Renal pelvis (tissue), 12 donors: ENCODE data around the gene TNFRSF6B. TPM values are rescaled to one million over a fixed set of nuclear protein-coding genes. Genes with fewer than 3 reads are reported as not detected.
"Not testable (repeated sequence)": the region's sequence is repeated elsewhere in the genome, so short reads cannot be mapped to it uniquely, and the experiment has no call there.

Experiments
- DNase-seq: peaks from one replicate; pipeline ENCODE4 v3.0.0-alpha.2; 2013
- long read RNA-seq, 16 experiments: transcript quantifications; one replicate each; lab custom pipeline, GENCODE V29; 2026
- polyA plus RNA-seq, 3 donors: library from polyadenylated mRNA; unstranded; fragments of 120-200 nt; gene quantifications; one replicate each; pipeline ENCODE4 v1.2.1, GENCODE V29; 2013; ENCODE audit not compliant: insufficient read length in 3 of 3

Gene TNFRSF6B, protein sequence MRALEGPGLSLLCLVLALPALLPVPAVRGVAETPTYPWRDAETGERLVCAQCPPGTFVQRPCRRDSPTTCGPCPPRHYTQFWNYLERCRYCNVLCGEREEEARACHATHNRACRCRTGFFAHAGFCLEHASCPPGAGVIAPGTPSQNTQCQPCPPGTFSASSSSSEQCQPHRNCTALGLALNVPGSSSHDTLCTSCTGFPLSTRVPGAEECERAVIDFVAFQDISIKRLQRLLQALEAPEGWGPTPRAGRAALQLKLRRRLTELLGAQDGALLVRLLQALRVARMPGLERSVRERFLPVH
- 1 to 10 TPM; 2.8 to 2.9 (median 2.8) TPM for polyA plus RNA-seq
- long read RNA-seq, donor 1, partial matches to known transcripts, result 0 of 1 reads
- long read RNA-seq, donor 1, other reads (novel, unspliced or antisense), result 0 of 1 reads
- long read RNA-seq, donor 2, partial matches to known transcripts, result 0 of 3 reads
- long read RNA-seq, donor 2, other reads (novel, unspliced or antisense), result 0 of 3 reads
- long read RNA-seq, donor 3, result 0 reads
- long read RNA-seq, donor 4, result 0 reads
- long read RNA-seq, donor 5, partial matches to known transcripts, result 0 of 2 reads
- long read RNA-seq, donor 5, other reads (novel, unspliced or antisense), result 0 of 2 reads
- long read RNA-seq, donor 6, partial matches to known transcripts, result 0 of 1 reads
- long read RNA-seq, donor 6, other reads (novel, unspliced or antisense), result 0 of 1 reads
- long read RNA-seq, donor 7, partial matches to known transcripts, result 0 of 3 reads
- long read RNA-seq, donor 7, other reads (novel, unspliced or antisense), result 0 of 3 reads
- long read RNA-seq, donor 8, result 0 reads
- long read RNA-seq, donor 9, partial matches to known transcripts, result 0 of 1 reads
- long read RNA-seq, donor 9, other reads (novel, unspliced or antisense), result 0 of 1 reads
- long read RNA-seq, donor 10, partial matches to known transcripts, result 0 of 2 reads
- long read RNA-seq, donor 10, other reads (novel, unspliced or antisense), result 0 of 2 reads
- long read RNA-seq, donor 11, partial matches to known transcripts, result 0 of 1 reads
- long read RNA-seq, donor 11, other reads (novel, unspliced or antisense), result 0 of 1 reads
- long read RNA-seq, donor 12, result 0 reads
- long read RNA-seq, donor 13, result 0 reads
- long read RNA-seq, donor 14, partial matches to known transcripts, result 0 of 4 reads
- long read RNA-seq, donor 14, other reads (novel, unspliced or antisense), result 0 of 4 reads
- long read RNA-seq, donor 15, partial matches to known transcripts, result 0 of 1 reads
- long read RNA-seq, donor 15, other reads (novel, unspliced or antisense), result 0 of 1 reads
- long read RNA-seq, donor 16, result 0 reads

DNA sequence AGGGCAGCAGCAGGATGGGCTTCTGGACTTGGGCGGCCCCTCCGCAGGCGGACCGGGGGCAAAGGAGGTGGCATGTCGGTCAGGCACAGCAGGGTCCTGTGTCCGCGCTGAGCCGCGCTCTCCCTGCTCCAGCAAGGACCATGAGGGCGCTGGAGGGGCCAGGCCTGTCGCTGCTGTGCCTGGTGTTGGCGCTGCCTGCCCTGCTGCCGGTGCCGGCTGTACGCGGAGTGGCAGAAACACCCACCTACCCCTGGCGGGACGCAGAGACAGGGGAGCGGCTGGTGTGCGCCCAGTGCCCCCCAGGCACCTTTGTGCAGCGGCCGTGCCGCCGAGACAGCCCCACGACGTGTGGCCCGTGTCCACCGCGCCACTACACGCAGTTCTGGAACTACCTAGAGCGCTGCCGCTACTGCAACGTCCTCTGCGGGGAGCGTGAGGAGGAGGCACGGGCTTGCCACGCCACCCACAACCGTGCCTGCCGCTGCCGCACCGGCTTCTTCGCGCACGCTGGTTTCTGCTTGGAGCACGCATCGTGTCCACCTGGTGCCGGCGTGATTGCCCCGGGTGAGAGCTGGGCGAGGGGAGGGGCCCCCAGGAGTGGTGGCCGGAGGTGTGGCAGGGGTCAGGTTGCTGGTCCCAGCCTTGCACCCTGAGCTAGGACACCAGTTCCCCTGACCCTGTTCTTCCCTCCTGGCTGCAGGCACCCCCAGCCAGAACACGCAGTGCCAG lies at the start of gene TNFRSF6B:
Gene TNFRSF6B, plus strand, starts transcription at position 25 of the 729 bp plus-strand sequence. Its CDS starts 116 bp downstream, at position 141.
- DNase-seq, result no peak

DNA sequence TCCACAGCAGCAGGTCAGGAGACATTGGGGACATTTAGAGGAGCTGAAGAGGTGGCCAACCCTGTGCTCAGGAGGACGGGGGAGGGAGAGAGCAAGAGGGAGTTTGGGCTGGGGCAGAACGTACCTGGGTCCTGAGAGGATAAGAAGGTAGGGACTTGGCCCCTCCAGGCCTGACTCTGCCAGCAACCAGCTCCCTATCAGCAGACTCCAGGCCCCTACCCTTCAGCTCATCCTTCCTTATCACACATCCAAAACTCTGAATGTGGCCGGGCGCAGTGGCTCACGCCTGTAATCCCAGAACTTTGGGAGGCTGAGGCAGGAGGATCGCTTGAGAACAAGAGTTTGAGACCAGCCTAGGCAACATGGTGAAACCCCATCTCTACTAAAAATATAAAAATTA lies 48.3 kb upstream of the TNFRSF6B start:
- no peak for DNase-seq

DNA sequence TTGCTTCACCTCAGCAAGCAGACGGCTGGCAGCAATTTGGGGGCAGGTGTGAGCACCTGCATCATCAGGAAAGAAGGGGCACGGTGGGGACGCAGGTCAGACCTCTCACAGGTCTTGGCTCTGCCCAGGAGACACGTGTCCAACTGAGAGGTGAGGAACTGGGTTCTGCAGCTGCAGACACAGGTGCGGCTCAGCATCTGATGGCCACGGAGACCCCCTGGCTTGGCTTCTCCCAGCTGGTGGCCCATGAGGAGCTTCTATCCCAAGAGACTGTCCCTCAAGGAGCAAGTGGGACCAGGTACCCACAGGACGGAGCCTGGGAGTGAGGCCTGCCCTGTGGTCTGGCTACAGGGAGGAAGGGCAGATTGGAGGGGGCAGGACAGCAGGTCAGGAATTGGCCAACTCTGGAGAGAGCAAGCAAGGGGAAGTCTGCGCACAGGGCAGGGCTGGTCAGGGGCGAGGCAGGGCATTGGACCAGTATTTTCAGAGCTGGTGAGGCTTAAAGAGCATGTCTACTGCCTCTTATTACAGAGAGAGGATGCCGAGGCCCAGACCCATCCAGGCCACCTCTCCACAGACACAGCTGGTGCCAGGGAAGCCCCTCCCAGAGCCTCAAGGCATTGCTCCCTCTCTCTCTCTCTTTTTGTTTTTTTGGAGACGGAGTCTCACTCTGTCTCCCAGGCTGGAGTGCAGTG lies 47.4 kb upstream of the TNFRSF6B start:
- no peak for DNase-seq

DNA sequence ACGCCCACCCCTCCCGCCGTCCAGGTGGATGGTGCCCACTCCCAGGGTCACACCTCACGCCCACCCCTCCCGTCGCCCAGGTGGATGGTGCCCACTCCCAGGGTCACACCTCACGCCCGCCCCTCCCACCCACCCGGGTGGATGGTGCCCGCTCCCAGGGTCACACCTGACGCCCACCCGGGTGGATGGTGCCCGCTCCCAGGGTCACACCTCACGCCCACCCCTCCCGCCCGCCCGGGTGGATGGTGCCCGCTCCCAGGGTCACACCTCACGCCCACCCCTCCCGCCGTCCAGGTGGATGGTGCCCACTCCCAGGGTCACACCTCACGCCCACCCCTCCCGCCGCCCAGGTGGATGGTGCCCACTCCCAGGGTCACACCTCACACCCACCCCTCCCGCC lies 46.0 kb upstream of the TNFRSF6B start:
- DNase-seq, result not testable (repeated sequence)

DNA sequence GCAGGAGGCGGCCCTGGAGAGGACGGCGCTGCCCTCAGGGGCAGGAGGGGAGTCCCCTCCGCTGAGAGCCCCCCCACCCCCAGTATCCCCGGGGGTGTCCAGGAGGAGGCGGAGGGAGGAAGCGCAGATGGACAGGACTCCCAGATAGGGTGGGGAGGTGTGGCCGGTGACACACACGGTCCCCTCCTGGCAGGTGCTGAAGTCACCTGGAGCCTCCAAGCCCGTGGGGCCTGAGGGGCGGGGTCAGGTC lies 44.6 kb upstream of the TNFRSF6B start:
- no peak for DNase-seq

DNA sequence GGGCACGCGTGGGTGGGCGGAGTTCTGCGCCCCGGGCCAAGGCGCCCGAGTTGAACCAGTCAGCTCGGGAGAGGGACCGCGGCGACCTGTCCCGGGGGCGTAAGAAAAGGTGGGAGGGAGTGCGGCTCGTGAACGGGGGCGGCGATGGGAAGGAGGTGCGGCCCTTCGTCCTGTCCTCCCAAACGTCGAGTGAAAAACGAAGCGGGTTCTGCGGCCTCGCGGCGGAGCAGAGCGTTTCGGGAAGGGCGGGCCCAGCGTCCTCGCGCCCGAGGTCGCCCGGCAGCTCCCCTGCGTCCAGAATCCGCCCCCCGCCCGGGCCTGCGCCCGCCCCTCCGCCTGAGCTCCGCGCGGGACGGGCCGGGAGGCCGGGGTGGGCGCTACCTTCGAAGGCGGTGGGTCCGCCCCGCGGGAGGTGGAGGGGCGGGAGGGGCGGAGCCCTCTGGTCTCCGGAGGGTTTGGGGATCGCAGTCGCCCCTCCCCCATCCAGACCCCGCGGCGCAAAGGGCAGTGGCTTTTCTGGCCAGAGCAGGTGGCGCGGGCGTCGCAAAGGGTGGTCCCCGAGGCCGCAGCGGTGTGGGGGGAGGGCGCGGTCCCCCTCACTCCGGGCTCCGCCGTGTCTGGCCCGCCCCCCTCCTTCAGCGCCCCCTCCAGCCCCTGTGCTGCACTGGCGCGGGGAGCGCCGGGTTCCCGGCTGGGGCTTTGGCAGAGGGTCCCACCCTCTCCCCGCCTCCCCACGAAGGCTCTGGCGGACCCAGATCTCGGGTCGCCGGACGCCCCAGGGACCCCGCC lies 44.1 kb upstream of the TNFRSF6B start:
- peak; percentile 28 for DNase-seq

DNA sequence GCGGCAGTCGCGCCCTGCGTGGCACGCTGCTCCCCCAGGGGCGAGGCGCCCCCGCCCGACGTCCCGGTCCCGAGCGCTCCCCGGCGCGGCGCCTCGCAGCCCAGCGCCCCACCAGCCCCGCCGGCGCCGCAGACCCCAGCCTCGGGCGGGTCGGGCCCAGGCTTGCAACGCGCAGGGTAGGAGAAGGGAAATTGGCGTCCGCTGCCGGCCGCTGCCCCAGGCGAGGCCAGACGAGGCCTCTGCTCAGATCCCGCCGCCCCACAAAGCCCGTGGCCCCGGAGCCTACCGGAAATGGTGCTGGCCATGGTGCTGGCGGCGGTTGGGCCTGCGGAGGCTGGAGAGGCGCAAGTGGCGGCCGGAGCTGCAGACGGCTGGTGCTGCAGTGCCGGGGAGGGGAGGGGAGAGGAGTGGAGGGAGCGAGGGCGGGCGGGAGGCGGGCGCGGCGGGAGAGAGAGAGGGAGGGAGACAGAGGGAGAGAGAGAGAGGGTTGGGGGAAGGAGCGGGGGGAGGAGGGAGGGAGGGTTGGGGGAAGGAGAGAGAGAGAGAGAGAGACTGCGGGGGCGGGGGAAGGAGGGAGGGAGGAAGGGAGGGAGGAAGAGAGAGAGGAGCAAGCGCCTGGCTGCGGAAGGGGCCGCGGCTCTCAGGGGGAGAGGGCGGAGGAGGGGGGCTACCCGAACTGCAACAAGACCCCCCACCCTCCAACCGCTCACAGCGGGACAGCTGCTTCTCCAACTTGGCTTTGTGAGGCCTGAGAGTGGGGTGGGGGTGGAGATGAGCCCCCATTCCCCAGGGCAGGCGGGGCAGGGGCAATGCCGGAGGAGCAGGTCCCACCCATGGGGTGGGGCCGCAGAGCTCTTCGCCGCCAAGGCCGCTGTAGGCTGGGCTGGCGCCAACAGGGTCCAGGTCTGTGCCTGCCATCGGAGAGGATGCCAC lies 43.1 kb upstream of the TNFRSF6B start, which contains the start of gene STMN3:
Gene STMN3, minus strand, starts transcription at position 384 of the 933 bp plus-strand sequence. Its CDS starts 79 bp downstream, at position 305.
- peak; percentile 94 for DNase-seq

DNA sequence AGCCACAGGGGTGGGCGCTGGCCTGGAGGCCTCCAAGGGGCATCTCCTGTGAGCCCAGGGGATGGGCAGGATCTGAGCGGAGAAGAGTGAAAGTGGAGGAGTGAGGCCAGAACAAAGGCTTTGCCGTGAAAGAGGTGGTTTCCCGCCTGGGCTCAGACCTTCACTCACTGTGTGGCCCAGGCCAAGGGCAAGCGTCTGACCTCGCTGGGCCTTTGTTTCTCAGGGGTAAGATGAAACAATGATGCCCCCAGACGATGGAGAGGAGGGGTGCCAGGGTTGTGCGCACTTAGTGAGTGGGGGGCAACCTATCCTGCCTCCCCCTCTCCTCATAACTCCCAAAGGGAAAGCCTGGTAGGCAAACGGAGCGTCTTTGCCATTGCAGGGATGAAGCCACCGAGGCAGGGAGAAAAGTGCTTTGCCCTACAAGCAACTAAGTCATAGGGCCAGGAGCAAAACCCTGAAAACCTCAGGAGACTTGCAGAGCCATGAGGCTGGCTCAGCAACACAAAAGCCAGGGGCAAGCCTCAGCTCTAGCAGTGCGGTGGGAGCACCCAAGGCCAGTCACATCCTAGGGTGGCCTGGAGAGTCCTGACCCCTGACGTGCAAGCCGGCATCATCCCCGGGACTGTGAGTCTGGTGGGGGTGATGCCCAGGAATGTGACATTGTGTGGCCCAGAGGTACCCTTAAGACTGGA lies 42.3 kb upstream of the TNFRSF6B start:
- DNase-seq, result no peak

DNA sequence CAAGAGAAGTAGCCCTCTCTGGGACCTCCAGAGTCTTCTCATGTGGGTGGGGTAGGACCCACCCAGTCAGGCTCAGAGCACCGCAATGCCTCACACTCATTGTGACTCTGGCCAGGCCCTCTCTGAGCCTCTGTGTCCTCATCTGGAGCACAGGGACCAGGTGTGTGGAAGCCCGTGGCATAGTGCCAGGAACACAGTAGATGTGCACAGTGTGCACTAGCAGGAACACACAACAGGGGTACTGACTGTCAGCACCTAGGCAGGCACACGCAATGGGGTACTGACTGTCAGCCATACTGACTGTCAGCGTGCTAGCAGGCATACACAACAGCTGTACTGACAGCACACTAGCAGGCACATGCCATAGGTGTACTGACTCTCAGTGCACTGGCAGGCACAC lies 41.2 kb upstream of the TNFRSF6B start:
- DNase-seq, result no peak

DNA sequence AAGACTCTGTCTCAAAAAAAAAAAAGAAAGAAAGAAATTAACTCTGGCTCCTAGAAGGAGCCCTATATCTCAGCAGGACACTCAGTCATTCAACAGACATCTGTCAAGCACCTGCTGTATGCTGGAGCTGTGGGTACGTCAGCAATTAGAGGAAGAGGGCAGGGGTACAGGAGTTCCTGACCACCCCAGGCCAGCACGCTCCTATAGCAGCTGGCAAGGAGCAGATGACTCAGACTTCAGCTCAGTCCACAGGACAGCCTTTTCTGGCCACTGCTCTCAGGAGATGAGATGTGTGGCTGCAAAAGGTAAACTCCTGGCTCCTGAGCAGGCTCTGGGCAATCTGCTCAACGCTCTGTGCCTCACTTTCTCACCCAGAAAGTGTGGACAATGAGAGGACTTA lies 40.0 kb upstream of the TNFRSF6B start:
- no peak for DNase-seq

DNA sequence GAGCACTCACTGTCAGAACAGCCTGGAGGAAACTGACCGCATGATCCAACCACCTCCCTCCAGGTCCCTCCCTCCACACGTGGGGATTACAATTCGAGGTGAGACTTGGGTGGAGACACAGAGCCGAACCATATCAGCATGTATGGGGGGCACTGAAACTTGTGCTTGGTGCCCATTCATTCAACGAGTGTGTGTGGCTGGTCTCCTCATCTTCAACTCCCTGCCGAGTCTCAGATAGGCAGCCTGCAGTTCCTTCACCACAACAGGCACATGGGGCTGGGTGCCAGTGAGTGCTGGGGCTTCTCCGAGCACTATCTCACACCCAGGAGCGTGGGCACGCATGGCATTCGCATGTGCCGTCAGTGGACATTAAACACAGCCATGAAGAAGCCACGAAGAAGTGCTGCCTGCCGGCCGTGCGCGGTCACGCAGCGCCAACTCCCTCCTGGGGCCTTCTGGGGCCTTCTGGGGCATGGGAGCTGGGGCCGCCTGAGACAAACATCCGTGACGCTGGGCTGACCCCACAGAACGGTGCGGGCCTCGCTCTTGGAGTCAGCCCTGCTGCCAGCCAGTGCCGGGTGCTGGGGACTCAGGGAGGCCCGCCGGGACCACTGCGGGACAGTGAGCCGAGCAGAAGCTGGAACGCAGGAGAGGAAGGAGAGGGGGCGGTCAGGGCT lies 39.1 kb upstream of the TNFRSF6B start:
- peak; percentile 24 for DNase-seq

DNA sequence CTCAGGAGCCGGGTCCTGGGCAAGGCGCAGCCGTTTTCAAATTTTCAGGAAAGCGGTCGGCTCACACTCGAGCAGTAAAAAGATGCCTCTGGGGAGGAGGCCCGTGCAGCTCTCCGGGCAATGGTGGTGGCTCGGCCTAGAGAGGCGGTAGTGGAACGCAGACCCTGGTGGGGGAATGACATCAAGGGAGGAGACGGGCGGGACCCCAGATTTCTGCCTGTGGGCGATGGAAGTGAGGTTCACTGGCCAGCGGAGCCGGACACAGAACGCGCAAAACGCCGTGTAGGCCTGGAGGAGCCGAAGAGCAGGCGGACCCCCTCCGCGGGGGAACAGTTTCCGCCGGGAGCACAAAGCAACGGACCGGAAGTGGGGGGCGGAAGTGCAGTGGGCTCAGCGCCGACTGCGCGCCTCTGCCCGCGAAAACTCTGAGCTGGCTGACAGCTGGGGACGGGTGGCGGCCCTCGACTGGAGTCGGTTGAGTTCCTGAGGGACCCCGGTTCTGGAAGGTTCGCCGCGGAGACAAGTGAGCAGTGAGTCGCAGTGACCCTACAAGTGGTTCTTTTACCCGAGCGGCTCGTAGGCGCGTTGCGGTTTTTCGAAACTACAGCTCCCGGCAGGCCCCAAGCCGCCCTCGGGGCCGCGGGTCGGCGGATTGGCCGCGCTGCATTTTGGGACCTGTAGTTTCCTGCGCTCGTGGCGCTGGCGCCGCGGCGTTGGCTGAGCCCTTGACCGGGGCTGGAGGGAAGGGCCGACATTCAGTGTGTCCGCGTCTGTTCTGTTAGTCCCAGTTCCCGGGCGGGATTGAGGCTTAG lies 38.3 kb upstream of the TNFRSF6B start, which contains the start of gene RTEL1:
Gene RTEL1, plus strand, starts transcription at position 376 of the 812 bp plus-strand sequence. CDS start 1,091 bp downstream, outside the sequence.
- DNase-seq, result peak; percentile 92

DNA sequence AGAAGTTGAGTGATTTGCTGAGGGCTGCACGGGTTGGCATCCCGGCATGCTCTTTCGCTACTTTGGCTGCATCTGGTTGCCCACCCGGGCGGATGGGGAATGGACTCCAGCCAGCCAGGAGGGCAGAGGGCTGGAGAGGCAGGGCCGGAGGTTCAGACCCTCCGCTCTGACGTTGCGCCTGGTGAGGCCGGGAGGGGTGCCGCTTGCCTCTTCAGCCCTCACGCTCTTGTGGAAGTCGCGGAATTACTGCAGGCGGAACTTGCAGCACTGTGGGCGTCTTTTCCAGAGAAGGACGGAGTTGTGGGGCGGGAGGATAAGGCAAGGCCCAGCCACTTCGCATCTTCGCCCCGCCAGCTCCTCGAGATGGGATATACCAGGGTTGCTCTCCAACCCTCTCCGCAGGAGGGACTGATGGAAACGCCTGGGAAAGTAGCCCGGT lies 37.7 kb upstream of the TNFRSF6B start:
- no peak for DNase-seq

DNA sequence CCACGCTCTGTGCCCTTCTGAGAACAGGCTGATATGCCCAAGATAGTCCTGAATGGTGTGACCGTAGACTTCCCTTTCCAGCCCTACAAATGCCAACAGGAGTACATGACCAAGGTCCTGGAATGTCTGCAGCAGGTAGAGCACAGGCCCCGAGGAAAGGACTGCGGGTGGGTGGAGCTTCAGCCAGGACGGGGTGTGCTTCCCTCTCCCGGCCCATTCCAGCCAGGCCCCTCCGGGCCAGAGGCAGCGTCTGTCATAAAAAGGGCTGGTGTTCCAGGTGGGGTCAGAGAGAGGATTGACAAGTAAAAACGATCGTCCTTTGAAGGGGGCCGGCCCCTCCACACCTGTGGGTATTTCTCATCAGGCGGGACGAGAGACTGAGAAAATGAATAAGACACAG lies 37.1 kb upstream of the TNFRSF6B start:
- no peak for DNase-seq

DNA sequence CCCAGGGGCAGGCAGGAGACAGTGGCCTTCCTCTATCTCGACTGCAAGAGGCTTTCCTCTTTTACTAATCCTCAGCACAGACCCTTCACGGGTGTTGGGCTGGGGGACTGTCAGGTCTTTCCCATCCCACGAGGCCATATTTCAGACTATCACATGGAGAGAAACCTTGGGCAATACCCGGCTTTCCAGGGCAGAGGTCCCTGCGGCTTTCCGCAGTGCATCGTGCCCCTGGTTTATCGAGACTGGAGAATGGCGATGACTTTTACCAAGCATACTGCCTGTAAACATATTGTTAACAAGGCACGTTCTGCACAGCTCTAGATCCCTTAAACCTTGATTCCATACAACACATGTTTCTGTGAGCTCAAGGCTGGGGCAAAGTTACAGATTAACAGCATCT lies 36.3 kb upstream of the TNFRSF6B start:
- DNase-seq, result not testable (repeated sequence)

DNA sequence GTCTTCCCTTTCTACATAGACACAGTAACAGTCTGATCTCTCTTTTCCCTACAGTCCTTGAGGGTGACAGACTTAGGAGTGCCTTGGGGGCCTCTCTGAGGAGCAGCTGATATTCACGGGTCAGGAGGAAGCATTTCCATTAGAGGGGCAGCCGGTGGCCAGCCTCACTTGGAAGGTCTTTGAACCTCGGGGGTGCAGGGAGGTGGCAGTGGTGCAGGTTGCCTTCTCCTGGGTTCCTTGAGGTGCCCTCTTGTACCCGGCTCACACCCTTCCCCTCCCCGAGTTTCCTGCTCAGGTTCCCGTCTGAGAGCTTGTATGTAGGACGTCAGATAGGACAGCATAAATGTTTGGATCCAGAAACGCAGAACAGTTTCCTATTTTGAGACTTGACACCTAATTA lies 35.8 kb upstream of the TNFRSF6B start:
- DNase-seq, result no peak
